Measurements from ENCODE around the gene ERC1.

DNA sequence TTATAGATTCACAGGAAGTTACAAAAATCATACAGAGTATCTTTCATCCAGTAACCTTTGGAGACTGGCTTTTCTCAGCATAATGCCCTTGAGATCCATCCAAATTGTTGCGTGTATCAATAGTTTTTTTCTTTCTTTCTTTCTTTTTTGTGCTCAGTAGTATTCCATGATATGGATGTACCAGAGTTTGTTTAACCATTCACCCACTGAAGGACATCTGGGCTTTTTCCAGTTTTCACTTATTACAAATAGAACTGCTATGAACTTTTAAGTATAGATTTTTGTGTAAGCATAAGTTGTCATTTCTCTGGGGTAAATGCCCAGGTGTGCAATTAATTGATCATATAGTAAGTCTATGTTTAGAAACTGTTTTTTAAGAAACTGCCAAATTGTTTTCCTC lies 524.0 kb downstream of the ERC1 start:
- TF ChIP-seq PAX5 (IDR thresholded peaks at IDR 0.05; ENCODE audit: insufficient read depth, low read length, severe bottlenecking) (no peak), POLR2A (IDR thresholded peaks at IDR 0.05; ENCODE audit: low read depth, low read length) (no peak), POLR2AphosphoS5 (IDR thresholded peaks at IDR 0.05; ENCODE audit: low read depth, low read length) (no peak), TAF1 (IDR thresholded peaks at IDR 0.05; ENCODE audit: low read depth, low read length) (no peak)
